H1 (cell line): Measurements from ENCODE around the gene LYZ. TPM values are rescaled to one million over a fixed set of nuclear protein-coding genes. Genes with fewer than 3 reads are reported as not detected.

Experiments
- CTCF ChIA-PET: fragments of 300-600 bp; sonication (Branson Sonifier 250); formaldehyde crosslinking; loops from one replicate; lab custom pipeline; 2021; ENCODE audit not compliant: partially characterized antibody; lab: Charles Lee
- POLR2A ChIA-PET: fragments of 300-600 bp; sonication (Branson Sonifier 250); formaldehyde crosslinking; loops from one replicate; lab custom pipeline; 2021; ENCODE audit warnings: inconsistent platforms; ENCODE audit not compliant: partially characterized antibody; lab: Charles Lee
- DNase-seq, 2 experiments: peaks; one replicate each; pipeline versions ENCODE4 v3.0.0 to v3.0.0-alpha.2; 2010 to 2022; ENCODE audit warnings: low spot score in 2 of 2, low read depth in 1 of 2, mixed read lengths in 1 of 2
- FAIRE-seq: peaks from 2 replicates; lab custom pipeline; 2011; peaks lifted over from hg19 to GRCh38; lab: Jason Lieb, UNC
- H2AFZ ChIP-seq: 2 replicates; pipeline ENCODE4 v1.8.1; 2012; ENCODE audit warnings: low read length, inconsistent platforms
- H2AK5ac ChIP-seq: 2 replicates; pipeline ENCODE4 v1.6.1; 2013; ENCODE audit warnings: low read depth, low read length
- H2BK120ac ChIP-seq: replicated peaks from 2 replicates; pipeline ENCODE3; 2013; ENCODE audit warnings: low read depth, low read length, inconsistent platforms
- H2BK12ac ChIP-seq: 2 replicates; pipeline ENCODE4 v1.6.1; 2013; ENCODE audit warnings: low read depth, low read length
- H2BK15ac ChIP-seq: 2 replicates; pipeline ENCODE4 v1.6.1; 2013; ENCODE audit warnings: low read length
- H2BK20ac ChIP-seq: 2 replicates; pipeline ENCODE4 v1.6.1; 2013; ENCODE audit warnings: low read length
- H2BK5ac ChIP-seq: 2 replicates; pipeline ENCODE4 v1.6.1; 2013; ENCODE audit warnings: low read depth, low read length
- H3K14ac ChIP-seq: 2 replicates; pipeline ENCODE4 v1.6.1; 2013; ENCODE audit warnings: inconsistent platforms; ENCODE audit not compliant: insufficient read length
- H3K18ac ChIP-seq: 2 replicates; pipeline ENCODE4 v1.6.1; 2013; ENCODE audit warnings: low read length; ENCODE audit errors: extremely low read depth
- H3K23ac ChIP-seq: 2 replicates; pipeline ENCODE4 v1.6.1; 2013; ENCODE audit warnings: inconsistent platforms; ENCODE audit not compliant: insufficient read length
- H3K23me2 ChIP-seq: 2 replicates; pipeline ENCODE4 v1.6.1; 2013; ENCODE audit warnings: low read depth, low read length
- H3K27ac ChIP-seq: 2 replicates; pipeline ENCODE4 v1.6.1; 2011; ENCODE audit warnings: low read depth, low read length, inconsistent platforms
- H3K27me3 ChIP-seq, 4 experiments: replicated peaks in 1 of 4; 1 replicate in 1 of 4; 2 replicates in 3 of 4; pipeline versions ENCODE4 v1.6.1 to v1.8.1; 2011 to 2013; ENCODE audit warnings: low read length in 3 of 4, mild to moderate bottlenecking in 3 of 4, inconsistent platforms in 2 of 4, mixed read lengths in 2 of 4, moderate library complexity in 1 of 4; ENCODE audit not compliant: control insufficient read depth in 3 of 4, insufficient read depth in 3 of 4; ENCODE audit errors: extremely low read depth in 1 of 4
- H3K36me3 ChIP-seq, 4 experiments: 2 replicates each; pipeline versions ENCODE4 v1.6.1 to v1.8.1; 2011 to 2013; ENCODE audit warnings: mild to moderate bottlenecking in 4 of 4, low read length in 3 of 4, moderate library complexity in 2 of 4, control low read depth in 1 of 4, inconsistent platforms in 1 of 4; ENCODE audit not compliant: insufficient read depth in 4 of 4, control insufficient read depth in 2 of 4
- H3K4ac ChIP-seq: replicated peaks from 2 replicates; pipeline ENCODE3; 2013; ENCODE audit warnings: low read length, low read depth, mixed read lengths, inconsistent platforms; ENCODE audit not compliant: insufficient read length
- H3K4me1 ChIP-seq, 4 experiments: replicated peaks in 1 of 4; 1 replicate in 1 of 4; 2 replicates in 3 of 4; pipeline versions ENCODE4 v1.6.1 to v1.8.1; 2011 to 2013; ENCODE audit warnings: low read length in 3 of 4, inconsistent platforms in 2 of 4, mixed read lengths in 1 of 4; ENCODE audit not compliant: insufficient read depth in 4 of 4, control insufficient read depth in 3 of 4
- H3K4me2 ChIP-seq, 2 experiments: 2 replicates each; pipeline versions ENCODE4 v1.6.1 to v1.8.1; 2011 to 2013; ENCODE audit warnings: low read depth in 2 of 2, low read length in 2 of 2, control low read depth in 1 of 2, inconsistent platforms in 1 of 2, mild to moderate bottlenecking in 1 of 2; ENCODE audit not compliant: insufficient read depth in 1 of 2
- H3K4me3 ChIP-seq, 4 experiments: fragments of 200-600, 300-600 bp in 1 of 4; sonication (generic), shearing (Covaris generic), sonication (Bioruptor Twin) in 1 of 4; 2 replicates each; pipeline versions ENCODE4 v1.5.1 to v1.8.1; 2011 to 2016; ENCODE audit warnings: low read length in 4 of 4, low read depth in 3 of 4, control low read depth in 2 of 4, inconsistent platforms in 2 of 4, mild to moderate bottlenecking in 2 of 4, mixed read lengths in 1 of 4, moderate library complexity in 1 of 4; ENCODE audit not compliant: insufficient read depth in 2 of 4; ENCODE audit errors: extremely low read depth in 1 of 4
- H3K56ac ChIP-seq: replicated peaks from 2 replicates; pipeline ENCODE3; 2013; ENCODE audit warnings: low read depth, mild to moderate bottlenecking, mixed read lengths, low read length, inconsistent platforms; ENCODE audit not compliant: insufficient read length
- H3K79me1 ChIP-seq: 2 replicates; pipeline ENCODE4 v1.6.1; 2013; ENCODE audit warnings: low read depth, low read length, control low read depth
- H3K79me2 ChIP-seq, 2 experiments: 2 replicates each; pipeline versions ENCODE4 v1.6.1 to v1.8.1; 2012 to 2013; ENCODE audit warnings: low read length in 2 of 2, mild to moderate bottlenecking in 2 of 2, inconsistent platforms in 1 of 2; ENCODE audit not compliant: insufficient read depth in 2 of 2, control insufficient read depth in 1 of 2
- H3K9ac ChIP-seq, 4 experiments: replicated peaks in 1 of 4; 1 replicate in 1 of 4; 2 replicates in 3 of 4; pipeline versions ENCODE4 v1.6.1 to v1.8.1; 2011 to 2013; ENCODE audit warnings: low read depth in 3 of 4, low read length in 3 of 4, control low read depth in 2 of 4, mild to moderate bottlenecking in 2 of 4, moderate library complexity in 2 of 4, inconsistent platforms in 1 of 4; ENCODE audit errors: extremely low read depth in 1 of 4
- H3K9me3 ChIP-seq, 2 experiments: 2 replicates each; pipeline versions ENCODE4 v1.6.1 to v1.8.1; 2012 to 2013; ENCODE audit warnings: mild to moderate bottlenecking in 2 of 2, moderate library complexity in 2 of 2, control low read depth in 1 of 2, inconsistent platforms in 1 of 2, low read depth in 1 of 2, low read length in 1 of 2, mixed read lengths in 1 of 2; ENCODE audit not compliant: insufficient read depth in 2 of 2
- H4K20me1 ChIP-seq, 2 experiments: replicated peaks in 1 of 2; 2 replicates each; pipeline versions ENCODE3 to v1.8.1; 2011 to 2013; ENCODE audit warnings: inconsistent platforms in 2 of 2, low read length in 2 of 2, mild to moderate bottlenecking in 1 of 2; ENCODE audit not compliant: insufficient read depth in 2 of 2, control insufficient read depth in 1 of 2
- H4K5ac ChIP-seq: 2 replicates; pipeline ENCODE4 v1.6.1; 2013; ENCODE audit warnings: low read length, low read depth, mixed read lengths, inconsistent platforms; ENCODE audit not compliant: insufficient read length
- H4K8ac ChIP-seq: 2 replicates; pipeline ENCODE4 v1.8.0; 2013; ENCODE audit warnings: mild to moderate bottlenecking, moderate library complexity, low read length, inconsistent platforms; ENCODE audit not compliant: insufficient read depth; ENCODE audit errors: extremely low read depth
- H4K91ac ChIP-seq: replicated peaks from 2 replicates; pipeline ENCODE3; 2013; ENCODE audit warnings: low read length, mixed read lengths, inconsistent platforms; ENCODE audit not compliant: insufficient read length
- BACH1 ChIP-seq: IDR thresholded peaks from 2 replicates; pipeline ENCODE4 v1.6.1; 2012; ENCODE audit warnings: low read length, improper control_type of control experiment
- CEBPB ChIP-seq: IDR thresholded peaks from 2 replicates; pipeline ENCODE4 v1.6.1; 2012; ENCODE audit warnings: low read depth, low read length
- CTBP2 ChIP-seq: IDR thresholded peaks from 2 replicates; pipeline ENCODE4 v1.7.0; 2011; ENCODE audit warnings: borderline replicate concordance, mild to moderate bottlenecking, moderate library complexity, mixed read lengths, low read length; ENCODE audit not compliant: insufficient read depth, insufficient read length
- EGR1 ChIP-seq: IDR thresholded peaks from 2 replicates; pipeline ENCODE4 v1.6.1; 2011; ENCODE audit warnings: low read depth, low read length, borderline replicate concordance
- JUN ChIP-seq: IDR thresholded peaks from 2 replicates; pipeline ENCODE4 v1.6.1; 2011; ENCODE audit warnings: low read depth, mild to moderate bottlenecking, improper control_type of control experiment, low read length
- NRF1 ChIP-seq: IDR thresholded peaks from 2 replicates; pipeline ENCODE4 v1.6.1; 2011; ENCODE audit warnings: mild to moderate bottlenecking, low read depth, low read length, improper control_type of control experiment
- PHF8 ChIP-seq: fragments of 200-600 bp; sonication (generic); conservative IDR thresholded peaks from 2 replicates; pipeline ENCODE4 v1.7.1; 2012; ENCODE audit warnings: low read depth, mild to moderate bottlenecking, inconsistent platforms, low read length, moderate library complexity
- POLR2AphosphoS5 ChIP-seq: IDR thresholded peaks from 2 replicates; pipeline ENCODE4 v1.6.1; 2011; ENCODE audit warnings: low read depth, low read length
- TAF1 ChIP-seq: IDR thresholded peaks from 2 replicates; pipeline ENCODE4 v1.6.1; 2011; ENCODE audit warnings: mild to moderate bottlenecking, low read depth, low read length
- TEAD4 ChIP-seq: IDR thresholded peaks from 2 replicates; pipeline ENCODE4 v1.6.1; 2012; ENCODE audit warnings: low read depth, low read length, inconsistent platforms, mixed read lengths
- ZNF274 ChIP-seq: IDR thresholded peaks from 2 replicates; pipeline ENCODE4 v1.7.0; 2012; ENCODE audit warnings: low read length, borderline replicate concordance; ENCODE audit errors: extremely low read depth
- WGBS, 2 experiments: shearing (Covaris generic) in 1 of 2; methylation state at CpG; one replicate each; pipeline versions ENCODE4 v1.1.6 to v1.1.7; 2013 to 2015; ENCODE audit warnings: low lambda C conversion rate in 2 of 2, mixed read lengths in 2 of 2, inconsistent platforms in 1 of 2, low coverage in 1 of 2, missing lambda C conversion rate in 1 of 2; ENCODE audit not compliant: insufficient replicate concordance in 2 of 2, insufficient coverage in 1 of 2, insufficient read length in 1 of 2; ENCODE audit errors: extremely low coverage in 1 of 2, missing lambda C conversion rate in 1 of 2; 5-methylcytosine and 5-hydroxymethylcytosine counted together
- polyA plus RNA-seq, 7 experiments: library from polyadenylated mRNA; depleted of rRNA in 3 of 7; stranded (reverse) in 5 of 7; unstranded in 2 of 7; fragments of >200 nt in 5 of 7; fragments of 200-250 nt in 2 of 7; gene quantifications; 1 replicate in 5 of 7; 2 replicates in 1 of 7; 4 replicates in 1 of 7; pipeline versions ENCODE4 v1.2.1 to v1.2.3, GENCODE V29; 2011 to 2013; ENCODE audit warnings: missing spikeins in 2 of 7, mixed read lengths in 2 of 7
- total RNA-seq: library from RNA; stranded (reverse); fragmentation: NEBNext Ultra II Directional; extraction: Animal tissue kit (Norgen Biotek cat#: 25700); gene quantifications from 2 replicates; pipeline ENCODE4 v1.2.1, GENCODE V29; 2021

Gene LYZ
- total and polyA plus RNA-seq, 2 of the 8 experiments (the other 6 are each of a cell fraction or from before 2014, with no cell fraction given), result not detected

GRCh38 chr12:69337311-69338090 lies 10.7 kb upstream of the LYZ start:
- H2BK120ac ChIP-seq, result no peak overlapping the region
- H3K4me2 ChIP-seq, result no peak overlapping the region
- no peak overlapping the region for H2AK5ac ChIP-seq
- H3K9ac ChIP-seq, result no peak overlapping the region
- H3K18ac ChIP-seq, result no peak overlapping the region
- no peak overlapping the region for H4K8ac ChIP-seq
- no peak overlapping the region for H2BK20ac ChIP-seq
- H2BK5ac ChIP-seq, result no peak overlapping the region
- FAIRE-seq, result no peak
- no peaks in the 10 kb centered on the region for H3K27me3 ChIP-seq
- ChIA-PET POLR2A (interaction anchor here (0.9 kb wide), 1 partner anchor 11 kb away, joined by 3 read pairs; the partner anchor contains the start of gene LYZ), CTCF (interaction anchor here (1.0 to 1.4 kb wide), 3 partner anchors 12 to 293 kb away, joined by 3 to 5 read pairs (median 4); no protein-coding TSS in a partner anchor)
- H2AFZ ChIP-seq, result no peak overlapping the region
- no peak overlapping the region for H3K56ac ChIP-seq
- H2BK15ac ChIP-seq, result no peak overlapping the region
- H3K9me3 ChIP-seq, result no peaks in the 10 kb centered on the region
- no peak overlapping the region for H3K4me3 ChIP-seq
- H4K20me1 ChIP-seq, result no peaks in the 10 kb centered on the region
- H3K23ac ChIP-seq, result no peak overlapping the region
- no peak overlapping the region for H3K4ac ChIP-seq
- H3K27ac ChIP-seq, result no peak overlapping the region
- no peaks in the 10 kb centered on the region for H3K23me2 ChIP-seq
- 97% methylated on average over 2 of the region's 2 CpGs; no CpG with 5 or more reads in 1 of the 2 experiments for WGBS, 2 experiments
- no peaks in the 10 kb centered on the region for H3K4me1 ChIP-seq
- no peak overlapping the region for H4K91ac ChIP-seq
- H3K36me3 ChIP-seq, result no peaks in the 10 kb centered on the region
- H4K5ac ChIP-seq, result no peak overlapping the region
- no peak overlapping the region for H3K14ac ChIP-seq
- H2BK12ac ChIP-seq, result no peak overlapping the region
- no peak for TF ChIP-seq JUN
- TF ChIP-seq NRF1, result no peak
- TF ChIP-seq TEAD4, result no peak
- TF ChIP-seq CTBP2, result no peak
- TF ChIP-seq EGR1, result no peak
- TF ChIP-seq ZNF274, result no peak
- TF ChIP-seq PHF8, result no peak
- TF ChIP-seq TAF1, result no peak
- no peak for TF ChIP-seq POLR2AphosphoS5
- no peak for TF ChIP-seq CEBPB
- no peak for TF ChIP-seq BACH1
- H3K79me1 ChIP-seq, result no peaks in the 10 kb centered on the region
- H3K79me2 ChIP-seq, result no peaks in the 10 kb centered on the region
- DNase-seq, result no peak
